Ovary (tissue), 3 donors: ENCODE measurements around the gene PWWP2B.

Source experiments
- CTCF ChIP-seq, 3 donors: fragments of 450-650 bp in 2 of 3; fragments of 200-600 bp in 1 of 3; IDR thresholded peaks; one replicate each; pipeline versions ENCODE4 v1.5.1 to v1.8.0; 2016 to 2022; ENCODE audit warnings: antibody characterized with exemption in 3 of 3, mild to moderate bottlenecking in 1 of 3
- EP300 ChIP-seq: sonication (generic); formaldehyde crosslinking; IDR thresholded peaks from one replicate; pipeline ENCODE4 v1.6.1; 2017; ENCODE audit warnings: antibody characterized with exemption
- donor health status: DM: no; HTN: no; CAD: no.

- no peak for TF ChIP-seq CTCF (IDR thresholded peaks at IDR 0.05)
- no peak for TF ChIP-seq EP300
These were observed 59.2 kb downstream of the PWWP2B start for GRCh38 chr10:132455986-132456847.
